HL-60 (cell line): Measurements from ENCODE around the gene WDR90.

Source experiments
- DNase-seq, 2 experiments: peaks; one replicate each; pipeline ENCODE4 v3.0.0-alpha.2; 2010 to 2020; ENCODE audit warnings: low read depth in 1 of 2, low spot score in 1 of 2
- H3K27ac ChIP-seq: fragments of 250-450 bp; sonication (Bioruptor Pico); replicated peaks from 2 replicates; pipeline ENCODE4 v1.5.1; 2020; ENCODE audit warnings: mild to moderate bottlenecking, moderate library complexity
- H3K27me3 ChIP-seq: fragments of 250-450 bp; sonication (Bioruptor Pico); 2 replicates; pipeline ENCODE4 v1.5.1; 2021; ENCODE audit warnings: mild to moderate bottlenecking, moderate library complexity; ENCODE audit not compliant: insufficient read depth, poor library complexity, severe bottlenecking
- H3K4me3 ChIP-seq: replicated peaks from 2 replicates; pipeline ENCODE4 v1.5.1; 2011; ENCODE audit warnings: mild to moderate bottlenecking, control low read depth, low read length; ENCODE audit not compliant: insufficient read depth
- GABPA ChIP-seq: IDR thresholded peaks from 2 replicates; pipeline ENCODE4 v1.6.1; 2012; ENCODE audit warnings: low read depth
- POLR2AphosphoS5 ChIP-seq: IDR thresholded peaks from 2 replicates; pipeline ENCODE4 v1.6.1; 2012; ENCODE audit warnings: low read depth
- REST ChIP-seq: IDR thresholded peaks from 2 replicates; pipeline ENCODE4 v1.6.1; 2012; ENCODE audit warnings: low read depth; ENCODE audit not compliant: insufficient replicate concordance
- SPI1 ChIP-seq: IDR thresholded peaks from 2 replicates; pipeline ENCODE4 v1.6.1; 2012; ENCODE audit warnings: low read depth, mild to moderate bottlenecking, borderline replicate concordance
- TF ChIP-seq, protein P1 (sequence below): IDR thresholded peaks from one replicate; pipeline ENCODE4 v1.5.1; 2011; ENCODE audit warnings: low read length, control low read depth, inconsistent platforms; ENCODE audit not compliant: insufficient read depth

Gene WDR90

DNA sequence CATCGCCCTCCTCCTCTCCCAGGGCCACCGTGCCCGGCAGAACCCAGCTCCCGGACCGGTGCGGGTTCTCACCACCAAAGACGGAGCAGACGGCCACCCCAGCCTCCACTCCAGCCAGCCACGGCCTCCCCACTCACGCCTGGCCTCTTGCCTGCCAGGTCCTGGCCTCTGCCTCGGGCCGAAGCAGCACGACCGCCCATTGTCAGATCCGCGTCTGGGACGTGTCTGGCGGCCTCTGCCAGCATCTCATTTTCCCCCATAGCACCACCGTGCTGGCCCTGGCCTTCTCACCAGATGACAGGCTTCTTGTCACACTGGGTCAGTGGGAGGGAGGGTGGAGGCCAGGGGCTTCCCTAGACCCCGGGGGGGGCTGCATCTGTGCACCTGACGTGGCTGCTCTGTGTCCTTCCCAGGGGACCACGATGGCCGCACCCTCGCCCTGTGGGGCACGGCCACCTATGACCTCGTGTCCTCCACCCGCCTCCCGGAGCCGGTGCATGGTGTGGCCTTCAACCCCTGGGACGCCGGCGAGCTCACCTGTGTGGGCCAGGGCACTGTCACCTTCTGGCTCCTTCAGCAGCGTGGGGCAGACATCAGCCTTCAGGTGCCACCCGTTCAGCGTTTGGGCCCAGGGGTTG lies 12.1 kb downstream of the WDR90 start:
- no peak for DNase-seq
- no peak overlapping the region for H3K4me3 ChIP-seq
- no peak for TF ChIP-seq POLR2AphosphoS5
- no peak for TF ChIP-seq REST
- TF ChIP-seq SPI1: no peak
- no peak for TF ChIP-seq GABPA
- TF ChIP-seq, protein P1, sequence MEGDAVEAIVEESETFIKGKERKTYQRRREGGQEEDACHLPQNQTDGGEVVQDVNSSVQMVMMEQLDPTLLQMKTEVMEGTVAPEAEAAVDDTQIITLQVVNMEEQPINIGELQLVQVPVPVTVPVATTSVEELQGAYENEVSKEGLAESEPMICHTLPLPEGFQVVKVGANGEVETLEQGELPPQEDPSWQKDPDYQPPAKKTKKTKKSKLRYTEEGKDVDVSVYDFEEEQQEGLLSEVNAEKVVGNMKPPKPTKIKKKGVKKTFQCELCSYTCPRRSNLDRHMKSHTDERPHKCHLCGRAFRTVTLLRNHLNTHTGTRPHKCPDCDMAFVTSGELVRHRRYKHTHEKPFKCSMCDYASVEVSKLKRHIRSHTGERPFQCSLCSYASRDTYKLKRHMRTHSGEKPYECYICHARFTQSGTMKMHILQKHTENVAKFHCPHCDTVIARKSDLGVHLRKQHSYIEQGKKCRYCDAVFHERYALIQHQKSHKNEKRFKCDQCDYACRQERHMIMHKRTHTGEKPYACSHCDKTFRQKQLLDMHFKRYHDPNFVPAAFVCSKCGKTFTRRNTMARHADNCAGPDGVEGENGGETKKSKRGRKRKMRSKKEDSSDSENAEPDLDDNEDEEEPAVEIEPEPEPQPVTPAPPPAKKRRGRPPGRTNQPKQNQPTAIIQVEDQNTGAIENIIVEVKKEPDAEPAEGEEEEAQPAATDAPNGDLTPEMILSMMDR: no peak
- H3K27ac ChIP-seq: peak overlapping the region; percentile 25; the same call in 1 of the 2 replicates
- H3K27me3 ChIP-seq: no peaks in the 10 kb centered on the region

- no peak overlapping the region for H3K27ac ChIP-seq
- H3K4me3 ChIP-seq: no peak overlapping the region
- no peaks in the 10 kb centered on the region for H3K27me3 ChIP-seq
- TF ChIP-seq GABPA (no peak), REST (no peak)
- TF ChIP-seq, protein P1: no peak
- DNase-seq: no peak
Observed at GRCh38 chr16:662095-662494, 12.9 kb downstream of the WDR90 start.

GRCh38 chr16:662597-662996 lies 13.4 kb downstream of the WDR90 start:
- TF ChIP-seq GABPA (no peak), SPI1 (no peak), POLR2AphosphoS5 (no peak), REST (no peak)
- TF ChIP-seq, protein P1: no peak
- H3K27ac ChIP-seq: no peak overlapping the region

More at GRCh38 chr16:662597-662996, 13.4 kb downstream of the WDR90 start:
- Histone ChIP-seq H3K27me3 (no peaks in the 10 kb centered on the region), H3K4me3 (no peak overlapping the region)
- no peak for DNase-seq
